Loucy (cell line): ENCODE measurements around the gene ACTG1.
"Not testable (repeated sequence)": the region's sequence is repeated elsewhere in the genome, so short reads cannot be mapped to it uniquely, and the experiment has no call there.

ENCODE experiments used
- CTCF ChIP-seq: fragments of 200-600 bp; sonication (generic); conservative IDR thresholded peaks from 2 replicates; pipeline ENCODE4 v1.5.1; 2014; ENCODE audit warnings: mild to moderate bottlenecking, antibody characterized with exemption, low read length
- EZH2phosphoT487 ChIP-seq: fragments of 200-600 bp; IDR thresholded peaks from 2 replicates; pipeline ENCODE4 v1.6.1; 2018; ENCODE audit warnings: antibody characterized with exemption, mild to moderate bottlenecking, moderate library complexity, borderline replicate concordance

GRCh38 chr17:81531013-81531412, 18.4 kb upstream of the ACTG1 start:
- TF ChIP-seq EZH2phosphoT487, CTCF: not testable (repeated sequence)
